HG02678 (cell line): Measurements from ENCODE around the gene KPTN.

ENCODE experiments used
- ATAC-seq: cut with Tn5 transposase; IDR thresholded peaks from one replicate; pipeline ENCODE4 v1.9.1; 2021; ENCODE audit warnings: mild to moderate bottlenecking, moderate library complexity; ENCODE audit not compliant: unreplicated experiment

KPTN gene

DNA sequence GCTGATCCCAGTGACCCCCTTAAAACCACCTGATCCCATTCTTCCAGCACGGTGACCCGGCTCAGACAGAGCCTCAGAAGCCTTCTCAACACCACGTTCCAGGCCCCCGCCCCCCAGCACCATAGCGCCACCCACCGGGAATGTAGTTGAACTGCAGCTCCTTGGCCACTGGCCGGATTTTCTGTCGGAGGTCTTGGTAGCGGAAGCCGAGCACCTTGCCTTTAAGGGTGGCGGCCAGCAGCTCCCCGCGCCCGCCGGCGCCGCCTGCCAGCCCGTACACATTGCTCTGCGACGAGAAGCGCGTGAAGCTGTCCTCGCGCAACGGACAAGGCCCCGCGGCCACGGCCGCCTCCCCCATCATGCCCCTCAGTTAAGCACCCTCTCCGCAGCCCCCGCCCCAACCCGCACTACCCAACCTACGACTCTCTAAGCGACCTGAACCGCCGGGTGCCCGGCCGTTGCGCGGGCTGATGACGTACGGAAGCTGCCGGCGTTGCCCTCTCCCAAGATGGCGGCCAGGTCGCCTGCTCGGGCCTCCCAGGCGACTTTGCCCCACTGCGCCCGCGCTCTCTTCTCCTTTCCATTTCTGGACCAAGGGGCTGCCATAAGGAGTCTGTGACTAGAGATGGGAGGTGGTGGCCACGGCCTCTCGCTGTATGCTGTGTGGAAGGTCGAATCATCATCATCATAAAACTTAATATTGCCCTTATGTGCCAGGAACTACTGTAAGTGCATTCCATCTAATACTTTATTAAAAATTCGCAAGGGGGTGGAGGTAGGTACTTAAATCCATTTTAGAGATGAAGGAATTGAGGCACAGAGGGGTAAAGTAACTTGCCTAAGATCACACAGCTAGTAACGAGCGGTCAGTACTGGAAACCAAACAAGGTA, at the start of gene KPTN:
TSS of gene KPTN (minus strand) at position 420 of the 891 bp plus-strand sequence. CDS start at position 361, 59 bp downstream.
- peak; percentile 64 for ATAC-seq

DNA sequence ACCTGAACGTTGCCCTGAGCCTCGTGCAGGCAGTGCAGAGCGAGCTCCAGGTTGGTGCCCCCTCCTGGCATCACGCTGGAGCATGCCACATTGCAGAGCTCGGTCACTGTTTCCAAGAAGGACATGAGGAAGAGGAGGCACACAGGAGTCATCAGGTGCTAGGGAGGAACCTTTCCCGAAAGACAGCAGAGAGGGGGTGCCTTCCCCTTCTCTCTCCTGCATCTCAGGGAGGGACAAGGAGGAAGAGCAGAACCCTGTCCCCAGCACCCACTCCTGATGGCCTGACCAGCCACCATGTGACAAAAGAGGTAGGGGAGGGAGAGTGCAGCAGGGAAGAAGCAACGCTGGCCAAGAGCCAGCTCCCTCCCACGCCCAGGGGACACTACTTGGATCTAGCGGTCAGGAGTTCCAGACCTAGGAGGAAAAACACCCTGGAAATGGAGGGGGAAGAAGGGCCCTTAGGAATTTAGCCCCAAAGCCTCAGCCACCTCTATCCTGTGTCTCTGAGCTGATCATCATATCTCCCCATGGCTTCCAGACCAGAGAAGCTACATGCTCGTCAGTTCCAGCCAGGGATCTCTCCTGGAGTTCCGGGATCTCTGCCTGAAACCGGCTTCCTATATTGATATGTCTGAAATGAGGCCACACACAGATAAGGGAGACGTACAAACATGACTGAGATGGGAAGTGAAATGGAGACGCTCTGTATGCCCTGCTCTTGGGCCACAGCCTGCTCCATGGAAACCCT, 47.8 kb upstream of the KPTN start:
- no peak for ATAC-seq

DNA sequence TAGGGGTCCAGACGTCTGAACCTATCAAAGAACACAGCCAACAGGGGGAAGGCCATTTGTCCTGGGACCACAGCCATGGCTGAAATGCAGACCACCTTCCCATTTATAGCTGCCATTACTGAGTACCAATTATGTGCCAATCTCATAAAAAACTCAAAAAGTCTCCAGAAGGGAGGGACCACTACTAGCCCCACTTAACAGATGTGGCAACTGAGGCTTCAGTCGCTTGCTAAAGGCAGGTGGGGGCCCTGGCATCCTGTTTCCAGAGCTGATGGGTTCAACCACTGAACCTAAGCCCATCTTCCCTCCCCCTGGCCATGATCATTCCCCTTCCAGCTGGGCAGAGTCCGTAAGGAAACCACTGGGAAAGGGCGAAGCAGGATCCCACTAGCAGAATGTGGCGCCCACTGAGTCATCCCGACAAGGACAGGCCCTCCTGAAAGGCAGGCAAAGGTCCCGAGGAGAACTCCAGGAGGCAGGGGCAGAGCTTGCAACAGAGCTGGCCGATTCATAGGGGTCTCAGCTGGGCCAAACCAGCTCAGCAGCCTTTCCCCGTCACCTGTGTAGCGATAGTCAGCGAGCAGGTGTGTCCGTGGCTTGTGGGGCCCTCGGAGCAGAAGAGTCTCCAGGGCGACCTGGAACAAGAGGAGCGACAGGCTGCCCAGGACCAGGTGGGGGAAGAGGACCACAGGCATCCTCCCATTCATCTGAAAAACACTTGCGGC, 45.2 kb upstream of the KPTN start:
- no peak for ATAC-seq

DNA sequence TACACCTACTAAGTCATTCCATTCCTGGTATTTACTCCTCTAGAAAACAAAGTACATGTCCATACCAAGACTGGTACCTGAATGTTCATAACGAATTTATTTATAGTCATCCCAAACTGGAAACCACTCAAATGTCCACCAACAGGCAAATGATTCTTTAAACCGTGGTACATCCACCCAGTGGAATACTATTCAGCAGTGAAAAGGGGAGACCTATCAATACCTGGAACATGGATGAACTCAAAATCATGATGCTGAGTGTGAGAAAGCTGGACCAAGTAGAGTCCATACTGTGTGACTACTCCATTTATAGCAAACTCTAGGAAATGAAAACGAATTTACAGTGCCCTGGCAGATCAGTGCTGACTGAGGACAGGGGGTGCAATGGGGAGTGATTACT, 42.8 kb upstream of the KPTN start:
- ATAC-seq, result no peak

DNA sequence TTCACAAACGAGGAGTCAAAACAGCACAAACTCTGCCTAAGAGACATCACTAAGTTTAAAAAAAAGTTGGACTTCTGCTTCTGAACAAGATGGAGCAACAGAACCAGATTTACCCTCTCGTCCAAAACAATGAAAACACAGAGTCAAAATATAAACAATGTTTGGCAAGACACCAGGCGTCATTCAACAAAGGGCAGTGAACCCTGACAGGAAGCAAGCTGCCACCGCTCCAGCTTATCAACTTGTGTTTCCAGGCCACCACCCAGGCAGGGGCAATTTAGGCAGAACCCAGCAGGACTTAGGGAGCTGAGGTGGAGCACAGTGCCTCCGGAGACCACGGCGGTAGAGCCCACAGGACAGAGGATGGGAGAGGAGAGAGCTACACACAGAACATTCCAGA, 39.5 kb upstream of the KPTN start:
- ATAC-seq, result no peak

DNA sequence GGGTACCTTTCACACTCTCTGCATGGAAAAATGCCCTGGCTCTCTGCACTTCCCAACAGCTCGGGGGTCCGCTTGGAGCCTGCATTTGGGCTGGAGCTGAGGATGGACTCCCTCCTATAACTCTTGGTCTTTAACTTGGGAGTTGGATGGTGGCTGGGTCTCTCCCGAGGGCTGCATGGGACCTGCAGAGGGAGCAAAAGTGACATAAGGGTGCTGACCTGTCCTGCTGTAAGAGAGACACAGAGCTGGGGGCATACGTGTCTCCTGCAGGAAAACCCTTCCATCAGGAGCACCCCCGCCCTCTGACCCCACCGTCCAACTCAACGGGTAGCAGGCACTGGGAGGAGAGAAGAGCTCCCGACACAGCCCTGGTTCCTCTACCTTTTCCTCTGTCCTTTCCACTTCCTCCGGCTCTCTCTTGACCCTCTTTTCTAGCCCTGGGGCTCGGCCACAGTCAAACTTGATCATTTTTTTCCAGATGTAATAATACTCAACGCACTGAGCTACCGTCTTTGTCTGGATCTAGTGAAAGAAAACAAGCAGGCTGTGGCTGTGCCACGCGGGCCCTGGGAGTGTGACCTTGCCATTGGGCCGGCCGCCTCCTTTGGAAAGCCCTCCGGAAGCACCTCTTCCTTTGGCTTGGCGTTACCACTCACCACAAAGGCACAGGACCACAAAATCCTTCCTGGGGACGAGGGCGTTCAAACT, 37.6 kb upstream of the KPTN start:
- no peak for ATAC-seq

DNA sequence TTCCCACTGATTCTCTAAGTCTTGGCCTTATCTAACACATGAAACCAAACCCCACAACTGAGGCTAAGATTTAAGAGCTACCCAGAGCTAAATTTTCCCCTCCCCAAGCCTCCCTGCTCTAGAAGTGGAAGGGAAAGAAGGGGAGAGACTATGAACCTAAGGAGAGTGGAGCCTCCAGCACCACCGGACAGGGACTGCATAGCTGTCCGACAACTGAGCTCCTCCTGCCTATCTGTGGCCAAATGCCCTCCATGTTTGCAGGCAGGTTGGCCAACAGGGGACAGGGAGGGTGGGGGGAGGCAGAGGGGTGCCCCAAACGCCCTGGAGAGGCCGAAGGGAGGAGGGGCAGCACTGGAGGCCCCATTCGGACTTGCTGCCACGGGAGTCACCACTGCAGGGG, 36.8 kb upstream of the KPTN start:
- ATAC-seq, result no peak

DNA sequence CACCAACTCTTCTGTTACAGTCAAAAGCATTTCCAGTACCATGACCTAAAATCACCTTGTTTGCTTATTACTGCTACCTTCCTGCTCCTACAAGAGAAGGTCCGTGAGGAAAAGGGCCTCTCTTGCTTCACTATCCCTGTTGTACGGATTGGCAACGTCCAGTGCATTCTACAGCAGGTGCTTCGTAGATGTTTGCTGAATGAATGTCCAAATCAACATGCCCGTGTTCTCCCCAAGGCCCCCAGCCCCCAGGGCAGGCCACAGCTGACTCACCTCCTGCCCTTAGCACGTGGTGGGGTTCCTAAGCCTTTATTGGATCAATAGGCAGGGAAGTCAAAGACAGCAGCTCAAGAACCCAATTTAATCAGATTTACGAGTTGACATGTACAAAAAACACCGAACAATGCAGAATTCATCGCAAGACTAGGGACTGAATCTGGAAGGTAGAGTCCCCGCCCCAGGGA, 36.4 kb upstream of the KPTN start:
- ATAC-seq, result no peak

DNA sequence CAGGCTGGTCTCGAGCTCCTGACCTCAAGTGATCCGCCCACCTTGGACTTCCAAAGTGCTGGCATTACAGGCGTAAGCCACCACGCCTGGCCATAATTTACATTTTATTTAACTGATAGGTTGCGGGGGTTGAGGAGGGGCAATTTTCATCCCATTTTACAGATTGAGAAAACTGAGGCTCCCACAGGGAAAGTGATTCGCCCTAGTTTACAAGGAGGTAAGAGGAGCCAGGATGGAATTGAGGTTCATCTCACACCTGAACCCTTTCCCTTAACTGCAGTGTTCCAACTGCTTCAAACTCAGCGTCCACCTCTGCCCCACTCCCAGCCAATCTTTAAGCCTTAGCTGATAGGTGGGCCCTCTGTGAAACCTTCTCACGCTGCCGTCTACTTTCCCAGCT, 34.8 kb upstream of the KPTN start:
- no peak for ATAC-seq

DNA sequence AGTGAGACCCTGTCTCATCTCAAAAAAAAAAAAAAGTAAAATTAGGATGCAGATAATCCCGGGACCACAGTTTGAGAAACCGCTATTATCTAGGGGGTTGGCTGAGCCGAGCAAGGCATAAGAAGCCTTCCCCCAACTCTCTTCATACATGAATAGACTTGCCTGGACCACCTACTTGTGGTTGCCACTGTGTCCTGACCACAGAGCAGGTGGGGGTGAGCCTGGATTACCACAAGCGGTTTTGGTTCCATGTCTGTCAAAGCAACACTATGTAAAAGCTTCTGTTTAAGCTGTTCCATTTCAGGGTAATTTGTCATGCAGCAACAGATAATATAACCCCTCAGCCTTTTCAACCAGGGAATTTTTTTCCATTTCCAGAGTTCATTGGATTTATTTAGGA, 34.1 kb upstream of the KPTN start:
- ATAC-seq, result peak; percentile 34

DNA sequence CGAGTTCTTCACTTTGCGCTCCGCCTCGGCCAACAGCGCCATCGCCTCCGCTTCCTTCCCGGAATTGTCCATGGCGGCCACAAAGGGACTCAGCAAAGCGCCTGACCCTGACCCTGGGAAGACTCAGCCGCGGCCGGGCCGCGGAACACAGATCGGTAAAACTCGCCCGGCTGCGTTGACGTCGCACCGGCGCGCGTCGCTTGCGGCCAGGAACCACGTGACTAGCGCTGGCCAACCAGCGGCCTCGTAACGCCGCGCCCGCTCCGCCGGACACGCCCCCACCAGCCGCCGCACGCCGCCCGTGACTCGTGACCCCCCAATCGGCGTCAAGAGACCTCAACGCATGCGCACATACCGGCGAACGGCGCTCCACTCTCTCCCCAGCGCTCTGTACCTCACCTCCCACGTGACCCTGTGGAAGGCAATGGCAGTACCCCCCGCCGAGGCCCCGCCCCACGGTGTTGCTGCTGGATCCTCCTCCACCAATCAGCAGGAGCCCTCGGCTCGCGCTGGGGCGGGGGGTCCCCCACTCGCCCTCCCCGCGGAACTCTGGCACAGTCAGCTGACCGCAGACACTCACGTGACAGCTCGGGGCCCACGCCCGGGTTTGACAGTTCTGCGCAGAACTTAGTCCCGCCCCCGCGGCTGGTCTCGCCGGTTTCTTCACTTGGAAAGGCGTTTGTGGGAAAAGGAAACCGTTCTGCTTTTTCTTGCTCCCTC, 31.0 kb upstream of the KPTN start, which contains the start of gene NAPA:
TSS of gene NAPA (minus strand) at position 195 of the 720 bp plus-strand sequence. CDS start at position 72, 123 bp downstream.
- ATAC-seq, result peak; percentile 84

DNA sequence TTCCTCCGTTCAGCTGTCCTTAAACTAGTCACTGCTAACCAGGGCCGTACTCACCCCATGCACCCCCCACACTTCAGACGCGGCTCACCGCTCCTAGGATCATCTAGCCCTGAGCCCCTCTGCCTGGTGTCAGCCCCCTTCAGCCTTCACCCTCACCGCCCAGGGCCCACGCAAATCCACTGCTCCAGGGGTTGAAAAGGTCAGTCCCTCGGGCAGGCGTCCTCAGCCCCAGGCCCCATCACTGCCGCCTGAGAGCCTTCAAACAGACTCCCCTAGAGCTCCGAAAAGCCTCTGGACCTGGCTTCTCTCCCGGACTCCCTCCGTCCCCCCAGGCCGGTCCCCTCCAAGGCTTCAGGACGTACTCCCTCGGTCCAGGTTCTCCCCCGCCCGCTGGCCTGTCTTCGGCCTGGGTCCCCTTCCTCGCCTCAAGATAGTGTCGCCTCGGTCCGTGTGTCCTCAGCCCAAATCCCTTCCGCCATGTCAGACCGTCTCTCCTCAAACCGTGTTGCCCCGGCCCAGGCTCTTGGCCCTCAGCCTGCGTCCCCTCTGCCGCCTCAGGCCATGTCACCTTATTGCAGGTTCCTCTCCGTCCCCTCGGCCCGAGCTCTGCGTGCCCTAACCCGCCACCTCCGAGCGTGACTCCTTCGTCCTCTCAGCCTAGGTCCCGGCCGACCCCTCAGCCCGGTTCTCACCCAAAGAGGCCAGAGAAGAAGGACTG, 30.3 kb upstream of the KPTN start:
- ATAC-seq, result no peak

DNA sequence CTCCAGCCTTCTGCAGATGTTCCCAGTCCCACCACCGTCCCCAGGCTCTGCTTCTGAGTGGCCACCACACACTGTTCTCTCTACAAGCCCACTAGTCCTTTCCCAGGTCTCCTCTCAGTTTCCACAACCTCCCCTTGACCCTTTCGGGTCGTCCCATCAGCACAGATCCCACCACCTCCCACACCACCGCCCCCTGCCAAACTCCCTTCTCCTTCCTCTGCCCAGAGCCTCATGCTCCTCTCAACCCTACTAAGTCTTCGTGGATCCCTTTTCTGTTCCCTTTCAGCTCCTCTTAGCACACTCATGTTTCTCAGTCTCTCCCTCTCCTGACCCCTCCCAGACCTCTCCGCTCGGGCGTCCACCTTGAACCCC, 28.9 kb upstream of the KPTN start:
- no peak for ATAC-seq

DNA sequence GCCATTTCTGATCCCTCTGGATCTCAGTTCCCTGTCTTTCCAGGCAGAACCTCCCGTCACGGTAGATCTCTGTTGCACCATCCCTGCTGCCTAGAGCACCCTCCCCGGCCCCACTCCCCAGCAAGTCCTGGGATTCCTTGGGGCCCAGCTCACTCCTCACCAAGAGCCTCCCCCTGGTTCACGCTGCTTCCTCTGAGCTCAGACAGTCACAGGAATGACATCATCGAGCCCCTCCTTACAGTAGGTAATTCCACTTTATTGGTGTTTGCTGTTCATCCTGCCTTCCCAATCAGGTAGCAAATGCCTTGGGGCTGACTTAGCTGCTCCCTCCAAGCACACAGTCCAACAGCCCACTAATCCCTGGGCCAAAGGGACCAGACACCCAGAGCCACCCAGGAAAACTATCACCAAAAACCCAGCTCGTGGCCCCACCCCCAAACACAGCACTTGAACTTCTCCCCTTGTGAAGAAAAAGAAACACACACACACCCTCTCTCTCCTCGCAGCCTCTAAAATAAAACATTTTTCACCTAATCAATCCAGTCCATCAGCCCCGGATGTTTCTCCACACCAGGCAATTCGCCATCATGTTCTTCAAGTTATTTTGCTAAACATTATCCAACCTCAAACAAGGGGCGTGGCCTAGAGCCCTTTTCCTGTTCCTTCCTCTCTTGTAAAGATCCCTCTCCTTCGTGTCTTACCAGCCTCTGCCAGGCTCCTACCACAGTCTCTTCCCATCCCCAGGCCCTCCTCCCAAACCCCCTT, 28.3 kb upstream of the KPTN start:
- ATAC-seq, result no peak

DNA sequence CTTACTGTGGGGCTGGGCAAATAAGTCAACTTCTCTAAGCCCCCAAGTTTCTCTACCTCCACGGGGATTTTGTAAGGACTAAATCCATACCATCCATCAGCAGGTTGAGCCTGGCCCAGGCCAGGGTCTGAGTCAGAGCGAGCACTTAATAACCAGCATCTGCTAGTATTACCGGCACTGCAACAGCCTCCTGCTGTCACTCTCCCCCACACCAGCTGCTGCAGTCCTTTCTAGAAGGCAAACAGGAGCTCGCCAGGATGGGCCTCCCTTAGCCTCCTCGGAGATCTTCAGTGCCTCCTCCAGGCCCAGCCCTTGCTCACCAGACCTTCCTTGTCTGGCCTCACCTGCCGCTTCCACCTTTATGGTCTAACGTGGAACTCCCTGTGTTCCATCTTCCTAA, 27.7 kb upstream of the KPTN start:
- ATAC-seq, result no peak

DNA sequence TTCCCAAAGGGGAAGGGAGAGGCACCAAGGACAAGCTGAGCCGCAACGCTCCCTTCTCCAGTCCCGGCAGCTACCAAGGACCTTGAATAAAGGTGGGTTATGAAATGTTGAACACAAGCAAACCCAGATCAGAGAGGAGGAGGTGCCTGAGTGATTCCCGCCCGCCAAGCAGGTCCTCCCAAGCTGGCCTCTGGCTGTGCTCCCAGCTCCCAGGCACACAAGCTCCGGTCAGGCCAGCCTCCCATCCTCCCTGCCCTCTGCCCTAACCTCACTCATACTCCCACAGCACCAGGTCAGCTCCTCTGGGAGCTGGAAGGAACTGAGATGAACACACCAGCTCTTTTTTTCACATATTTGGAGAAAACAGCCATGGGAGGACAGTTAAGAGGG, 27.1 kb upstream of the KPTN start:
- no peak for ATAC-seq

DNA sequence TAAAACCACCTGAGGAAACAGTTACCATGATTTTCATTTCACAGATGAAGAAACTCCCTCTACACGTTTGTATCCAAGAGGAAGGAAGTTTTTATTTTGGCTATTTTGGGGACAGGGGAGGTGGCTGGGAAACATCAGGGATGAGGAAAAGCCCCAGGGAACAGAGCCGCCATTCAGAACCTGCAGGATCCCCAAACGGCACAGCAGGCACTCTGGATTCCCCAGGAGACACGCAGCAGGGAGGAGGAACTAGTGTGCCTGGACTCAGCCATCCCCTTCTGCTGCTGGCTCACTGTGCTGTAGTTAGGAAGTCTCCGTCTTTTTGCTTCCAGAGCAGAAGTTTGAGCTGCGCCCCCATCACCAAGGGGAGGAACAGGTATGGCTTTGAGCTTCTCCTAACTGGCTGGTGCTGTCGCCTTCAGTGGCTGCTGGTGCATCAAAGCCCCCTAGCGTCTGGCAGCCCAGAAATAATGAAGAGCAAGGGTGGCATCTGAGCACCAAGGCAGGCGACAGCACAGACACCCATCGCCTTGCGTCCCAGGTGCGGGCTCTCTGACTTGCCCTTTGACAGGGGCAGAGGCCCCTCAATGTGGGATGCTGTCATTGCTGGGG, 26.6 kb upstream of the KPTN start:
- no peak for ATAC-seq

DNA sequence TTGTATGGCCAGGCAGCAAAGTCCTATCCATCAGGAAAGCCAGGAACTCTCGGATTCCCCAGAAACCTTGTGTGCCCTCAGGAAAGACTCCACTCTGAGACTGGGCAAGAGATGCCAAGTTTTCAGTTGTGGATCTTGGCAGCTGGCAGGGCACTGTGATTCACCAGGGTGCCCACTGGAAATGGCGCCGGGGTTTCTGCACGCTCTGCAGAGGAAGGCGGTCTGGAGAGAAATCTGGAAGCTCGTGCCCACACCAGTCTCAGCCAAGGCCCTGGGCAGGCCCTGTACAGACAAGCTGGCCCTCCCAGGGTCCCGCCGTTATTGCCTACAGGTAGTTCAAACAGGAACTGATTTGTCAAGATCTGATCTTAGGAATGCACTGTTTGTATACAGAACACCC, 26.0 kb upstream of the KPTN start:
- ATAC-seq, result no peak
